ENCODE data around the gene GALR2. TPM values are rescaled to one million over a fixed set of nuclear protein-coding genes. Genes with fewer than 3 reads are reported as not detected.

Gene GALR2
- not detected in 2 replicates for total RNA-seq (2014; rRNA removed; shearing (Covaris generic))
- 0.63 TPM in 1 of 2 replicates, not detected in the other for total RNA-seq (2022)
- Bru-seq, nascent RNA: percentile 26 among the genes with signal in this experiment
- percentile 29 among the genes with signal in this experiment for BruChase-seq, experiment 1, labeled RNA remaining after a 6-hour chase
- BruChase-seq, experiment 2, labeled RNA remaining after a 2-hour chase: percentile 26 among the genes with signal in this experiment
- long read RNA-seq: 0 reads

GRCh38 chr17:76074390-76075363, at the start of gene GALR2:
TSS of gene GALR2 (plus strand) at chr17:76074781. CDS start at chr17:76074884, 103 bp downstream.
- BruUV-seq (replicated peaks): no TSS peak

GRCh38 chr17:76025294-76025693, 49.3 kb upstream of the GALR2 start:
- H2AFZ ChIP-seq (ENCODE audit: low read length): no peak overlapping the region
- CTCF ChIA-PET (ENCODE audit: unreplicated experiment): interaction anchor here (0.6 to 1.1 kb wide), 2 partner anchors 25 to 250 kb away, joined by 3 read pairs; partner anchors contain the start of gene CDK3

More at GRCh38 chr17:76074390-76075363, at the start of gene GALR2:
- Histone ChIP-seq H3K4me3 (ENCODE audit: low read depth, low read length, poor library complexity, severe bottlenecking) (no peak within 1 kb of the TSS), H3K27ac (ENCODE audit: low read depth, low read length, poor library complexity, severe bottlenecking) (no peak within 1 kb of the TSS), H3K4me1 (ENCODE audit: insufficient read depth, low read length, poor library complexity, severe bottlenecking) (peaks cover 25% of the 10 kb centered on the region), H3K9me2 (ENCODE audit: insufficient read depth, low read length) (no peaks in the 10 kb centered on the region), H3K4me2 (ENCODE audit: low read length) (no peak within 1 kb of the TSS), H3K9me3 (ENCODE audit: low read length) (no peaks in the 10 kb centered on the region), H3K36me3 (ENCODE audit: insufficient read depth, low read length) (peaks cover 7% of the 10 kb centered on the region; the same call in 1 of the 2 replicates), H4K20me1 (ENCODE audit: insufficient read depth, low read length) (0 out of 2 replicates have a peak, but pooled peaks cover 4% of the 10 kb centered on the region), H3K79me2 (ENCODE audit: insufficient read depth, low read depth, low read length) (peaks cover 31% of the 10 kb centered on the region), H2AFZ (ENCODE audit: low read length) (no peak within 1 kb of the TSS)
- ChIA-PET CTCF (ENCODE audit: unreplicated experiment) (no interaction called here), POLR2A (interaction anchor here (0.5 kb wide), 1 partner anchor 82 kb away, joined by 3 read pairs; no protein-coding TSS in a partner anchor)
- intact Hi-C loops (cut with micrococcal nuclease; ENCODE audit: unreplicated experiment): loop anchor here (5.0 kb wide), 1 partner anchor 217 kb away; the partner anchor contains the start of gene WBP2
- no peak for TF ChIP-seq EZH2phosphoT487 (IDR thresholded peaks at IDR 0.05; ENCODE audit: borderline replicate concordance, low read depth, low read length)
- TF ChIP-seq CTCF (conservative IDR thresholded peaks at IDR 0.05; ENCODE audit: low read length): no peak
- no peak for DNase-seq (ENCODE audit: low spot score)

More at GRCh38 chr17:76025294-76025693, 49.3 kb upstream of the GALR2 start:
- Histone ChIP-seq H3K4me2 (ENCODE audit: low read length) (no peak overlapping the region), H3K79me2 (ENCODE audit: insufficient read depth, low read depth, low read length) (no peaks in the 10 kb centered on the region), H3K9me2 (ENCODE audit: insufficient read depth, low read length) (no peaks in the 10 kb centered on the region), H3K4me1 (ENCODE audit: insufficient read depth, low read length, poor library complexity, severe bottlenecking) (peaks cover 37% of the 10 kb centered on the region), H3K4me3 (ENCODE audit: low read depth, low read length, poor library complexity, severe bottlenecking) (no peak overlapping the region), H3K36me3 (ENCODE audit: insufficient read depth, low read length) (no peaks in the 10 kb centered on the region), H3K9me3 (ENCODE audit: low read length) (no peaks in the 10 kb centered on the region), H3K27ac (ENCODE audit: low read depth, low read length, poor library complexity, severe bottlenecking) (no peak overlapping the region), H4K20me1 (ENCODE audit: insufficient read depth, low read length) (no peaks in the 10 kb centered on the region)
- intact Hi-C loops (cut with micrococcal nuclease; ENCODE audit: unreplicated experiment): no loop called here
- DNase-seq (ENCODE audit: low spot score): no peak
- POLR2A ChIA-PET: no interaction called here
- BruUV-seq (replicated peaks): no TSS peak
- TF ChIP-seq EZH2phosphoT487 (IDR thresholded peaks at IDR 0.05; ENCODE audit: borderline replicate concordance, low read depth, low read length): no peak
- no peak for TF ChIP-seq CTCF (conservative IDR thresholded peaks at IDR 0.05; ENCODE audit: low read length)
